Measurements from ENCODE around the gene DENND1B. TPM values are rescaled to one million over a fixed set of nuclear protein-coding genes. Genes with fewer than 3 reads are reported as not detected.

DENND1B gene
- total and polyA plus RNA-seq, 2 of the 13 experiments (the other 11 are each of a cell fraction or from before 2014, with no cell fraction given): 2.6 to 5.7 TPM

- TF ChIP-seq CTCF (CRISPR knock-in tag; IDR thresholded peaks at IDR 0.05) (no peak), GLMP (CRISPR knock-in tag; IDR thresholded peaks at IDR 0.05; ENCODE audit: borderline replicate concordance) (no peak), ZNF878 (CRISPR knock-in tag; IDR thresholded peaks at IDR 0.05) (no peak), SAFB2 (CRISPR knock-in tag; IDR thresholded peaks at IDR 0.05; ENCODE audit: borderline replicate concordance, low read depth) (no peak), ZNF337 (CRISPR knock-in tag; IDR thresholded peaks at IDR 0.05; ENCODE audit: borderline replicate concordance, low read depth) (no peak), SATB2 (CRISPR knock-in tag; IDR thresholded peaks at IDR 0.05) (no peak), ZNF609 (CRISPR knock-in tag; IDR thresholded peaks at IDR 0.05; ENCODE audit: borderline replicate concordance) (no peak), GRHL1 (CRISPR knock-in tag; conservative IDR thresholded peaks at IDR 0.05) (no peak), DRAP1 (CRISPR knock-in tag; IDR thresholded peaks at IDR 0.05) (no peak), ZNF44 (CRISPR knock-in tag; IDR thresholded peaks at IDR 0.05) (no peak), HMGXB3 (CRISPR knock-in tag; IDR thresholded peaks at IDR 0.05; ENCODE audit: borderline replicate concordance) (no peak), CCDC6 (CRISPR knock-in tag; IDR thresholded peaks at IDR 0.05) (no peak), SOX13 (IDR thresholded peaks at IDR 0.05) (no peak), SOX13 (CRISPR knock-in tag; conservative IDR thresholded peaks at IDR 0.05 in 1 of 2, IDR thresholded peaks at IDR 0.05 in 1 of 2) (no peak), HOXA9 (CRISPR knock-in tag; IDR thresholded peaks at IDR 0.05; ENCODE audit: borderline replicate concordance) (no peak)
These were observed 59.5 kb downstream of the DENND1B start (continued) for GRCh38 chr1:197715806-197716205.
